ENCODE measurements around the gene SH3RF3. TPM values are rescaled to one million over a fixed set of nuclear protein-coding genes. Genes with fewer than 3 reads are reported as not detected.

Gene SH3RF3
- polyA plus RNA-seq, 1 donor (not counting 4 experiments of a cell fraction or from before 2014, with no cell fraction given), result 0.08 TPM

GRCh38 chr2:109468893-109469292 lies 339.9 kb downstream of the SH3RF3 start:
- Histone ChIP-seq H3K9ac (ENCODE audit: control insufficient read depth, extremely low read depth, insufficient read depth, low read length) (no peak overlapping the region), H2AFZ (ENCODE audit: control insufficient read depth, low read length) (no peak overlapping the region), H3K79me2 (ENCODE audit: control insufficient read depth, insufficient read depth, low read length) (no peaks in the 10 kb centered on the region), H3K4me1 (ENCODE audit: control insufficient read depth, extremely low read depth, insufficient read depth, low read length) (peaks cover 46% of the 10 kb centered on the region), H3K36me3 (ENCODE audit: control insufficient read depth in 2 of 2, extremely low read depth in 1 of 2, insufficient read depth in 2 of 2, low read length in 2 of 2) (no peaks in the 10 kb centered on the region), H3K27ac (ENCODE audit: control insufficient read depth, insufficient read depth, low read length) (no peak overlapping the region), H3K4me3 (ENCODE audit: control insufficient read depth in 2 of 3, extremely low read depth in 1 of 3, insufficient read depth in 2 of 3, low read depth in 1 of 3, low read length in 3 of 3) (no peak overlapping the region), H3K4me2 (ENCODE audit: control insufficient read depth, extremely low read depth, insufficient read depth, low read depth, low read length) (no peak overlapping the region), H3K27me3 (ENCODE audit: control insufficient read depth, extremely low read depth, insufficient read depth, low read length) (no peaks in the 10 kb centered on the region), H3K9me1 (ENCODE audit: control insufficient read depth, extremely low read depth, insufficient read depth, low read length) (no peaks in the 10 kb centered on the region), H3K9me3 (ENCODE audit: control insufficient read depth, low read depth, low read length) (no peaks in the 10 kb centered on the region), H4K20me1 (ENCODE audit: control insufficient read depth, extremely low read depth, insufficient read depth, low read length) (no peaks in the 10 kb centered on the region)
- TF ChIP-seq CTCF (optimal IDR thresholded peaks at IDR 0.05 in 1 of 3, IDR thresholded peaks at IDR 0.05 in 1 of 3, conservative IDR thresholded peaks at IDR 0.05 in 1 of 3; ENCODE audit: extremely low read depth in 1 of 3, insufficient read depth in 2 of 3, low read length in 3 of 3) (no peak), EZH2 (IDR thresholded peaks at IDR 0.05; ENCODE audit: low read length) (no peak)
- DNase-seq (ENCODE audit: low read depth, low spot score) (no peak), FAIRE-seq (no peak)
- dilution Hi-C loops (cut with MboI; ENCODE audit: extremely low pct_ligation_motif_present, low sequenced_read_pairs), result no loop called here

- Histone ChIP-seq H3K9me3 (ENCODE audit: control insufficient read depth, low read depth, low read length) (no peaks in the 10 kb centered on the region), H3K27me3 (ENCODE audit: control insufficient read depth, extremely low read depth, insufficient read depth, low read length) (no peaks in the 10 kb centered on the region), H3K4me1 (ENCODE audit: control insufficient read depth, extremely low read depth, insufficient read depth, low read length) (peaks cover 59% of the 10 kb centered on the region), H3K9ac (ENCODE audit: control insufficient read depth, extremely low read depth, insufficient read depth, low read length) (no peak overlapping the region), H2AFZ (ENCODE audit: control insufficient read depth, low read length) (no peak overlapping the region), H3K4me2 (ENCODE audit: control insufficient read depth, extremely low read depth, insufficient read depth, low read depth, low read length) (no peak overlapping the region), H3K27ac (ENCODE audit: control insufficient read depth, insufficient read depth, low read length) (no peak overlapping the region), H3K4me3 (ENCODE audit: control insufficient read depth in 2 of 3, extremely low read depth in 1 of 3, insufficient read depth in 2 of 3, low read depth in 1 of 3, low read length in 3 of 3) (no peak overlapping the region), H4K20me1 (ENCODE audit: control insufficient read depth, extremely low read depth, insufficient read depth, low read length) (no peaks in the 10 kb centered on the region), H3K79me2 (ENCODE audit: control insufficient read depth, insufficient read depth, low read length) (no peaks in the 10 kb centered on the region), H3K9me1 (ENCODE audit: control insufficient read depth, extremely low read depth, insufficient read depth, low read length) (no peaks in the 10 kb centered on the region), H3K36me3 (ENCODE audit: control insufficient read depth in 2 of 2, extremely low read depth in 1 of 2, insufficient read depth in 2 of 2, low read length in 2 of 2) (no peaks in the 10 kb centered on the region)
- DNase-seq (ENCODE audit: low read depth, low spot score) (no peak), FAIRE-seq (no peak)
- dilution Hi-C loops (cut with MboI; ENCODE audit: extremely low pct_ligation_motif_present, low sequenced_read_pairs), result no loop called here
- no peak for TF ChIP-seq CTCF (optimal IDR thresholded peaks at IDR 0.05 in 1 of 3, IDR thresholded peaks at IDR 0.05 in 1 of 3, conservative IDR thresholded peaks at IDR 0.05 in 1 of 3; ENCODE audit: extremely low read depth in 1 of 3, insufficient read depth in 2 of 3, low read length in 3 of 3)
- no peak for TF ChIP-seq EZH2 (IDR thresholded peaks at IDR 0.05; ENCODE audit: low read length)
Measured at GRCh38 chr2:109471658-109472057, 342.7 kb downstream of the SH3RF3 start.

All from keratinocyte (primary cell).